CD4-positive, alpha-beta T cell treated with Interleukin-17A for 4 hours (primary cell): ENCODE measurements around the gene IL32.
"Not testable (repeated sequence)": the region's sequence is repeated elsewhere in the genome, so short reads cannot be mapped to it uniquely, and the experiment has no call there.

Experiments used
- DNase-seq: peaks from one replicate; pipeline ENCODE4 v3.0.0-alpha.2; 2020; ENCODE audit warnings: mixed read lengths

IL32 gene

GRCh38 chr16:3052571-3053329 lies 12.7 kb upstream of the IL32 start:
- not testable (repeated sequence) for DNase-seq

- DNase-seq, result peak; percentile 53
These were observed 12.1 kb upstream of the IL32 start for GRCh38 chr16:3053330-3053710.

DNA sequence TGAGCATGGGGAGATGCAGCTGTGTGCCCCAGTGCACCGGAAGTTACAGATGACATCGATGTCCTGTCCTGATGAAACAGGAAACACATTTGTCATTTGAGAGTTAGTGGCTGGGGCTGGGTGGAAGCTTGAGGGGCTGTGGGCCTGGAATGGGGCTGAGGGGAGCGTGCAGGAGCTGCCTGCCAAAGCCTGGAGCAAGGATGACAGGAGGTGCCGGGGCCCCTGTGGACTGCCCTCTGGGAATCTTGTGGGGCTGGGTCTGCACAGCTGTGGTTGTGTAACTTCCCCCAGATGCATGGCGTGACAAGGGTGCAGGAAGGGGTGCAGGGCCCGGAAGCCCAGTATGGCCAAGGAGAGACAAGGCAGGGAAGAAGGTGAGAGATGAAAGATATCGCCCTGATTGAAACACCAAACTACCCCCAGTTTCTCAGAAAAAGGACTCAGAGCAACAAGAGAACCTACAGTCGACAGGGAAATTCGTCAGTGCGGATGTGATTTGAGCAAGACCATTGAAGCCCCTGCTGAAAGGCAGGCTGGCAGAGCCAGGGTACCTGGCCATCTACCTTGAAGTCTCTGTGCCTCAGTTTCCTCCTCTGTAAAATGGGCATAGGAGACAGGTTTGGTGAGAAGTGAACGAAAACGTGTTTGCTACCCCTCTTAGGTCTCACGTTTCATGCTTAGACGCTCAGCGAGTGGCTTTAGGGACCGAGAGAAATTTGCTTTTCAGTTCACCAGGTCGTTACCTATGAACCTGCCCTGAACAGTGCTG lies 10.3 kb upstream of the IL32 start:
- peak; percentile 40 for DNase-seq

DNA sequence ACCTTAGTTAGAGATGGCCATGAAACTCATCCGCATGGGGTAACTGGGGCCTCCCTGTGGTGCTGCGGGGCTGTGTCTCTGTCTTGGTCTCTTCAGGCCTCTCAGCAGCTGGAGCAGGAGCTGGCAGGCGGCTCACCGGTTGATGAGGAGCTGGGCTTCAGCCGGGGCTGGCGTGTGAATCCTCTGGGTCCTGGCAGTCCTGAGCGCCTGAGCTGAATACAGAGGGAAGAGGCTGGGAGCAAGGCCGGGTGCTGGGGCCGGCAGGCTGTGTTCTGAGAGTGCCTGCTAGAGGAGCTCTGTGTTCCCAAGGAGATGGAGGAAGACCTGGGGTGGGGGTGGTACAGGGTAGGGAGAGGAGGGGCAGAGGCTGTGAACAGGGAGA lies 9.7 kb upstream of the IL32 start:
- not testable (repeated sequence) for DNase-seq

GRCh38 chr16:3056336-3057180 lies 8.9 kb upstream of the IL32 start:
- no peak for DNase-seq

- DNase-seq, result no peak
These were observed 8.0 kb upstream of the IL32 start for GRCh38 chr16:3057181-3058138.

GRCh38 chr16:3058139-3059030 lies 7.1 kb upstream of the IL32 start:
- DNase-seq, result peak; percentile 73

DNA sequence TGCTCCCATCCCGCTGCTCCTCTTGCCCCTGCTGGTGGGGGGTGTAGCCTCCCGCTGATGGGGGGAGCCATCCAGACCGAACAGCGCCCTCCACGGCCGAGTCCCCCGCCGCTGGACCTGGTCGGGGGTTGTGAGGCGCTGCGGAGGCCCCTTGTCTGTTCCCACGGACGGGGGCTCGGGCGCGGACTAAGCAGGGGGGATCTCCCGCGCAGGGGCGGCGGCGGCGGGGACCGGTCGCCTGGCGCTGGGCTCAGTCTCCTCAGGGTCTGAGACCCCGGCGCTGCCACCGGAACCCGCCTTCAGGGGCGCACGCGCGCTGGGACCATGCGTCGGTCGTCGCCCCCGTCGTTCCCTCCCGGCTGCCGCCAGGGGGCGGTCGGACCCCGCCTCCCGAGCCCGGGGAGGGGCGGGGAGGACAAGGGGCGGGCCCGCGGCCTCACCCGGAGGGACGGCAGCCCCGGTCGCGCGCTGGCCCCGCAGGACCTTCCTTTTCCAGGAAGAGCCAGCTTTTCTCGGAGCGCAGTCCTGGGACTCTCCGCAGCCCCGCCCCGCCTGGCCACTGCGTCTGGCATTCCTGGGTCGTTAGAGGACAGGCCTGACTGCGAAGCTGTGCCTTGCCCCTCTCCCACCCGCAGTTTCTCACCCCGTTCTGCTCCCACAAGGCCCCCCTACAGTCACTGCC lies 6.3 kb upstream of the IL32 start:
- DNase-seq, result peak; percentile 91

- DNase-seq, result no peak
These were observed 5.7 kb upstream of the IL32 start for GRCh38 chr16:3059723-3060242.

DNA sequence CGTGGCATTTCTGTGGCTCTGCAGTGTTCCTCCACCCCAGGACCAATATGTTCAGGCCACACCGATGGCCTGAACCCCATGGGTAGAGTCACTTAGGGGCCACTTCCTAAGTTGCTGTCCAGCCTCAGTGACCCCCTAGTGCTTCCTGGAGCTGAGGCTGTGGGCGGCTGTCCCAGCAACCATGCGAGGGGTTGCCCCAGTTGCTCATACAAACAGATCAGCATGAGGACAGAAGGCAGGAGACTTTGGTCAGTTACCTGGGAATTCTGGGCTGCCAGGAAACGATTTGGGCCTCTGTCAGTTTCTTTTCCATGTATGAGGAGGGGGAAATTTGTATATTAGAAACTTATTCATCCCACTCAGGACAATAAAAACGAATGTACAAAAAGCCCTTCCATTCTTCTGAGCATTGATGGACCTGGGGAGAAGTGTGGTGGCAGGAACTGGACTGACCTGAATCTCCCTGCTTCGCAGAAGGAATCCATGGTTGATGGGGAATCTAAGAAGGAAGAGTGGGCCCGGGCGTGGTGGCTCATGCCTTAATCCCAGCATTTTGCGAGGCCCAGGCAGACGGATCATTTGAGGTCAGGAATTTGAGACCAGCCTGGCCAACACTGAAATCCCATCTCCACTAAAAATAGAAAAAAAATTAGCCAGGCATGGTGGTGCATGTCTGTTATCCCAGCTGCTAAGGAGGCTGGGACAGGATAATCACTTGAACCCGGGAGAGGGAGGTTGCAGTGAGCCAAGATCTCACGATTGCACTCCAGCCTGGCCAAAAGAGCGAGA lies 4.9 kb upstream of the IL32 start:
- DNase-seq, result no peak

- DNase-seq, result no peak
These were observed 2.9 kb upstream of the IL32 start for GRCh38 chr16:3062553-3062952.

- no peak for DNase-seq
These were observed 1.6 kb upstream of the IL32 start for GRCh38 chr16:3063625-3064386.

DNA sequence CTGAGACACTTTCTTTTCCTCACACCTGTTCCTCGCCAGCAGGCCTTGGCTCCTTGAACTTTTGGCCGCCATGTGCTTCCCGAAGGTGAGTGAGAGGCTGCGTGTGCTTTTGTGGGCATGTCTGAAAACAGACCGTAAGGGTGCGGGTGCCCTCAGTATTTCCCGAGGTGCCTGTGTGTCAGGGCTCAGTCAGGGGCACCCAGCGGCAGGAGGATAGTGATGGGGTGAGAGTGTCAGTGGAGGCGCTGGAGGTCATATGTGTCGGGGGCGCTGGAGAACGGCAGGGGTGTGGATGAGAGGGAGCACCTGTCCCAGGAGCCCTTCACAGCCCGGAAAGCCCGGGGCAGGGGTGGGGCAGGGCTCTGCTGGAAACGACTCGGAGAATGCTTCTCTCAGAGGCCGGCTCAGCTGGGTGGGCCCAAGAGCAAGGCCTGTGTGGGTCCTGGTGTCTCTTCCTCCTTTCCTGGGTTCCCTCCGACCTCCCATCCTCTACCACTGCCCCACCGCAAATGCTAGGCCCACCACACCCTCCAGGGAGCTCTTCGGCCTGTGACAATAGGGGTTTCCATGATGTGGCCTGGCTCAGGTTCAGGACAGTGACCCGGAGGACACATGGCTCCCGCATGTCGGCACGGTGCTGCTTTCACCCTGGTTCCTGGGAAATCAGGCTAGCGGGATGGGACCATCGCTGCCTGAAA lies 451 bp downstream of the IL32 start:
- DNase-seq, result peak; percentile 57

- DNase-seq, result peak; percentile 33
These were observed 954 bp downstream of the IL32 start for GRCh38 chr16:3066440-3066748.

DNA sequence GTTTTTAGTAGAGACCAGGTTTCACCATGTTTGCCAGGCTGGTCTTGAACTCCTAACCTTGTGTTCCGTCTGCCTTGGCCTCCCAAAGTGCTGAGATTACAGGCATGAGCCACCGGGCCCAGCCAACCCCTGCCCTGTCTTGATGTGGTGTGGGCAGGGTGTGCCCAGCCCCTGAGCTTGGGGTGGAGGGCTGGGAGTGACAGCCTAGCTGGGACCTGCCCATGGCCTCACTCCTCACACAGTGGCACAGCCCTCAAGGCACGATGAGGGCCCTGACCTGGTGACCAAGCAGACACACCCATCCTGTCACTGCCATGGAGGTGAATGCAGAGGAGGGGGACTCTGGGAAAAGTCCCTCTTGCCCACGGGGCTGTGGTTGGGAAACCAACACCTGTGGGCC lies 3.0 kb downstream of the IL32 start:
- DNase-seq, result peak; percentile 37

- not testable (repeated sequence) for DNase-seq
These were observed 3.7 kb downstream of the IL32 start for GRCh38 chr16:3069146-3069545.

GRCh38 chr16:3070608-3071111 lies 5.2 kb downstream of the IL32 start:
- no peak for DNase-seq

DNA sequence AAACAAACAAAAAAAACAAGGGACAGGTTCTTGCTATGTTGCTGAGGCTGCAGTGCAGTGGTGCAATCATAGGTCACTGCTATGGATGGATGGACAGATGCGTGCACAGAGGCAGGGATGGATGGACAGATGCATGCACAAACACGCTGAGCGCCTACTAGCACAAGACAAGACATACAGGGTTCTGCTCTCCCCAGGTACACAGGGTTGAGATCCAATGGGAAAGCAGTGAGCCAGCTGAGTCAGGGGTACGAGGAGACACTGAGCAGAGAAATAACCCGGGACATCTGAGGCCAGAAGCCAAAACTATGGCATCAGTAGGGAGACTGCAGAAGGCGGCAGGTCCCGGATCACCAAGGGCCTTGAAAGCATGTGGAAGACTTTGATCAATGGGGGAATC lies 6.2 kb downstream of the IL32 start:
- DNase-seq, result no peak
